ENCODE data around the gene KCTD7. TPM values are rescaled to one million over a fixed set of nuclear protein-coding genes. Genes with fewer than 3 reads are reported as not detected.

KCTD7 gene
- total and polyA plus RNA-seq, 2 of the 4 experiments (the other 2 are of a cell fraction), result 6.1 to 12.8 TPM

DNA sequence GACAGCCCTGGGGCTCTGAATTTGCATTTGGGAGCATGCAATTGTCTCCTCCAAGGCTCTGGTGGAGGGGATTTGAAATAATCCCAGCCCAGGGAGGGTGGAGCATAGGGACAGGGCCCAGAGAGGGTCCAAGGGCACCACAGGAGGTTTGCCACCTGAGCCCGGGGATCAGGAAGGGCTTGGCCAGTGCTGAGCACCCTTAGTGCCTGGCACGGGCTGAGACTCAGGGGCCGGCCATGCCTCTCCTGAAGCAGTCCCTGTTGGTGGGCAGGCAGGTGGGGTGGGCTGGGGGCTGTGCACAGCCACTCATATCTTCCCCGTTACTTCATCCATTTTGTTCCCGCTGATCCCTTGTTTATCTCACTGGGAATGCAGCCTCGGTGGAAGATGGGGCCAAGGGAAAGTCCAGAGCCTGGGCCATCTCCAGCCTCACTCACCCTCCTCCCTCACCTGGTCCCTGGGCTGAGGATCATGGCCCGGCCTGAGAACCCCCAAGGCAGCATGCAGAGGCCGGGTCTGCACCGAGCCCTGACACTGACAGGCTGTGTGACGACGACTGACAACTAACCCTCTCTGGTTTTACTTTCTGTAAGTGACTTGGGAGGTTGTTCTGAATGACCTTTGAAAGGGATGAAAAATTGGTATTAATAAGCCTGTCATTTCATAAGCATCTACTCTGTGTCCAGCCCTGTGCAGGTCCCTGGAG is 38.5 kb downstream of the KCTD7 start:
- no peak overlapping the region for H2AFZ ChIP-seq (replicated peaks; ENCODE audit: low read length, poor library complexity)
- dilution Hi-C loops (cut with HindIII; ENCODE audit: low sequenced_read_pairs, unreplicated experiment), result no loop called here
- H3K4me3 ChIP-seq (ENCODE audit: insufficient read depth, low read depth, low read length), result no peak overlapping the region
- H3K4ac ChIP-seq (ENCODE audit: low read depth, low read length), result no peak overlapping the region
- H3K9ac ChIP-seq (ENCODE audit: low read depth, low read length), result no peak overlapping the region
- peaks cover 58% of the 10 kb centered on the region for H4K20me1 ChIP-seq (ENCODE audit: insufficient read depth, low read length)
- peaks cover 33% of the 10 kb centered on the region for H3K36me3 ChIP-seq (ENCODE audit: control insufficient read depth, insufficient read depth, low read length)
- TF ChIP-seq RFX5 (IDR thresholded peaks at IDR 0.05; ENCODE audit: low read depth, low read length), result no peak
- no peak for TF ChIP-seq CEBPB (IDR thresholded peaks at IDR 0.05; ENCODE audit: low read depth, low read length)
- TF ChIP-seq MXI1 (IDR thresholded peaks at IDR 0.05; ENCODE audit: borderline replicate concordance, low read depth, low read length), result no peak
- TF ChIP-seq RAD21 (IDR thresholded peaks at IDR 0.05; ENCODE audit: low read length), result no peak
- TF ChIP-seq, protein P1, sequence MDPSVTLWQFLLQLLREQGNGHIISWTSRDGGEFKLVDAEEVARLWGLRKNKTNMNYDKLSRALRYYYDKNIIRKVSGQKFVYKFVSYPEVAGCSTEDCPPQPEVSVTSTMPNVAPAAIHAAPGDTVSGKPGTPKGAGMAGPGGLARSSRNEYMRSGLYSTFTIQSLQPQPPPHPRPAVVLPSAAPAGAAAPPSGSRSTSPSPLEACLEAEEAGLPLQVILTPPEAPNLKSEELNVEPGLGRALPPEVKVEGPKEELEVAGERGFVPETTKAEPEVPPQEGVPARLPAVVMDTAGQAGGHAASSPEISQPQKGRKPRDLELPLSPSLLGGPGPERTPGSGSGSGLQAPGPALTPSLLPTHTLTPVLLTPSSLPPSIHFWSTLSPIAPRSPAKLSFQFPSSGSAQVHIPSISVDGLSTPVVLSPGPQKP (IDR thresholded peaks at IDR 0.05; ENCODE audit: borderline replicate concordance, low read depth, low read length), result no peak
- TF ChIP-seq, protein P2, sequence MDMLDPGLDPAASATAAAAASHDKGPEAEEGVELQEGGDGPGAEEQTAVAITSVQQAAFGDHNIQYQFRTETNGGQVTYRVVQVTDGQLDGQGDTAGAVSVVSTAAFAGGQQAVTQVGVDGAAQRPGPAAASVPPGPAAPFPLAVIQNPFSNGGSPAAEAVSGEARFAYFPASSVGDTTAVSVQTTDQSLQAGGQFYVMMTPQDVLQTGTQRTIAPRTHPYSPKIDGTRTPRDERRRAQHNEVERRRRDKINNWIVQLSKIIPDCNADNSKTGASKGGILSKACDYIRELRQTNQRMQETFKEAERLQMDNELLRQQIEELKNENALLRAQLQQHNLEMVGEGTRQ (IDR thresholded peaks at IDR 0.05; ENCODE audit: low read depth, low read length), result no peak
- no peak for TF ChIP-seq SMC3 (IDR thresholded peaks at IDR 0.05; ENCODE audit: low read depth, low read length)
- TF ChIP-seq NFE2L2 (IDR thresholded peaks at IDR 0.05; ENCODE audit: low read depth, low read length), result no peak
- TF ChIP-seq, protein P3, sequence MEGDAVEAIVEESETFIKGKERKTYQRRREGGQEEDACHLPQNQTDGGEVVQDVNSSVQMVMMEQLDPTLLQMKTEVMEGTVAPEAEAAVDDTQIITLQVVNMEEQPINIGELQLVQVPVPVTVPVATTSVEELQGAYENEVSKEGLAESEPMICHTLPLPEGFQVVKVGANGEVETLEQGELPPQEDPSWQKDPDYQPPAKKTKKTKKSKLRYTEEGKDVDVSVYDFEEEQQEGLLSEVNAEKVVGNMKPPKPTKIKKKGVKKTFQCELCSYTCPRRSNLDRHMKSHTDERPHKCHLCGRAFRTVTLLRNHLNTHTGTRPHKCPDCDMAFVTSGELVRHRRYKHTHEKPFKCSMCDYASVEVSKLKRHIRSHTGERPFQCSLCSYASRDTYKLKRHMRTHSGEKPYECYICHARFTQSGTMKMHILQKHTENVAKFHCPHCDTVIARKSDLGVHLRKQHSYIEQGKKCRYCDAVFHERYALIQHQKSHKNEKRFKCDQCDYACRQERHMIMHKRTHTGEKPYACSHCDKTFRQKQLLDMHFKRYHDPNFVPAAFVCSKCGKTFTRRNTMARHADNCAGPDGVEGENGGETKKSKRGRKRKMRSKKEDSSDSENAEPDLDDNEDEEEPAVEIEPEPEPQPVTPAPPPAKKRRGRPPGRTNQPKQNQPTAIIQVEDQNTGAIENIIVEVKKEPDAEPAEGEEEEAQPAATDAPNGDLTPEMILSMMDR (conservative IDR thresholded peaks at IDR 0.05; ENCODE audit: low read depth, low read length), result no peak
- no peak for TF ChIP-seq BHLHE40 (IDR thresholded peaks at IDR 0.05; ENCODE audit: low read depth, low read length)
- no peak for TF ChIP-seq MAZ (IDR thresholded peaks at IDR 0.05; ENCODE audit: borderline replicate concordance, low read depth, low read length)
- TF ChIP-seq POLR2A (IDR thresholded peaks at IDR 0.05; ENCODE audit: low read depth, low read length), result no peak
- no peak for TF ChIP-seq RCOR1 (IDR thresholded peaks at IDR 0.05; ENCODE audit: insufficient replicate concordance, low read length)
- TF ChIP-seq MAFK (IDR thresholded peaks at IDR 0.05; ENCODE audit: low read depth, low read length), result no peak
- no peak for TF ChIP-seq FOS (IDR thresholded peaks at IDR 0.05; ENCODE audit: low read depth, low read length)
- no peak for TF ChIP-seq CHD1 (IDR thresholded peaks at IDR 0.05; ENCODE audit: low read depth, low read length)
- no peak overlapping the region for H4K5ac ChIP-seq (ENCODE audit: low read depth, low read length)
- DNase-seq (no peak), ATAC-seq (ENCODE audit: low read depth) (no peak; the same call in 1 of the 2 replicates)
- BruUV-seq (replicated peaks), result no TSS peak
- H3K79me1 ChIP-seq (ENCODE audit: low read depth in 1 of 2, low read length in 2 of 2), result peaks cover 19 to 84% of the 10 kb centered on the region in 2 experiments
- no peaks in the 10 kb centered on the region for H3K4me1 ChIP-seq (ENCODE audit: control insufficient read depth, insufficient read depth, low read length)
- no peak overlapping the region for H3K4me2 ChIP-seq (ENCODE audit: low read depth, low read length)
- H3K27ac ChIP-seq (ENCODE audit: insufficient read depth, low read length), result no peak overlapping the region
- H2AK9ac ChIP-seq (replicated peaks; ENCODE audit: low read depth, low read length, poor library complexity), result no peak overlapping the region
- no peak overlapping the region for H3K23ac ChIP-seq (ENCODE audit: low read depth, low read length)
- H4K91ac ChIP-seq (ENCODE audit: insufficient read depth, low read depth, low read length), result no peak overlapping the region
- H2BK15ac ChIP-seq (ENCODE audit: low read depth, low read length), result no peak overlapping the region
- no peak overlapping the region for H2AK5ac ChIP-seq (ENCODE audit: low read depth, low read length)
- H2BK5ac ChIP-seq (ENCODE audit: low read depth, low read length, poor library complexity, severe bottlenecking), result no peak overlapping the region
- peaks cover 16% of the 10 kb centered on the region for H3K9me1 ChIP-seq (ENCODE audit: insufficient read depth, low read length)
- H3K14ac ChIP-seq (replicated peaks; ENCODE audit: low read depth, low read length), result no peak overlapping the region
- no peaks in the 10 kb centered on the region for H3K27me3 ChIP-seq (ENCODE audit: control insufficient read depth, insufficient read depth, low read length)
- no peaks in the 10 kb centered on the region for H3K9me3 ChIP-seq (ENCODE audit: control insufficient read depth, insufficient read depth, low read length)
- whole genome bisulfite sequencing, 2 experiments (ENCODE audit: extremely low coverage in 2 of 2, insufficient read length in 1 of 2), result 100% methylated on average over 2 of the region's 11 CpGs; no CpG with 5 or more reads in 1 of the 2 experiments
- H3K56ac ChIP-seq (ENCODE audit: extremely low read depth, insufficient read depth, low read length), result no peak overlapping the region
- no peak overlapping the region for H2BK120ac ChIP-seq (ENCODE audit: low read depth, low read length)
- intact Hi-C loops (cut with micrococcal nuclease), result no loop called here
- no peak overlapping the region for H3K18ac ChIP-seq (ENCODE audit: low read depth, low read length)
- POLR2A ChIA-PET (ENCODE audit: unreplicated experiment), result no interaction called here
- H2BK20ac ChIP-seq (ENCODE audit: low read depth, low read length), result no peak overlapping the region
- CTCF ChIA-PET, result no interaction called here
- in situ Hi-C loops (cut with MboI; ENCODE audit: low sequenced_read_pairs), result no loop called here
- H4K8ac ChIP-seq (ENCODE audit: low read depth in 2 of 2, low read length in 2 of 2), result no peak overlapping the region

Data from IMR-90 (cell line).